IPS DF 6.9 (cell line): Measurements from ENCODE around the gene BSCL2.
"Not testable (repeated sequence)": the region's sequence is repeated elsewhere in the genome, so short reads cannot be mapped to it uniquely, and the experiment has no call there.

Experiments
- DNase-seq: peaks from one replicate; pipeline ENCODE4 v3.0.0-alpha.2; 2013; ENCODE audit warnings: low read depth, low spot score
- H3K27ac ChIP-seq: one replicate; pipeline ENCODE4 v1.5.1; 2013; ENCODE audit warnings: low read length, control low read depth
- H3K27me3 ChIP-seq: 2 replicates; pipeline ENCODE4 v1.6.1; 2013; ENCODE audit warnings: mild to moderate bottlenecking, low read length; ENCODE audit not compliant: control insufficient read depth, insufficient read depth
- H3K36me3 ChIP-seq: 2 replicates; pipeline ENCODE4 v1.6.1; 2013; ENCODE audit warnings: low read length; ENCODE audit not compliant: control insufficient read depth, insufficient read depth
- H3K4me1 ChIP-seq: 2 replicates; pipeline ENCODE4 v1.6.1; 2013; ENCODE audit warnings: low read length; ENCODE audit not compliant: control insufficient read depth, insufficient read depth
- H3K4me3 ChIP-seq: 2 replicates; pipeline ENCODE4 v1.5.1; 2013; ENCODE audit warnings: mild to moderate bottlenecking, low read length
- H3K9me3 ChIP-seq: 2 replicates; pipeline ENCODE4 v1.6.1; 2013; ENCODE audit warnings: low read length, inconsistent platforms; ENCODE audit not compliant: control insufficient read depth, insufficient read depth
- WGBS: extraction: QIAGEN DNeasy Blood & Tissue Kit; methylation state at CpG from one replicate; pipeline ENCODE4 v1.1.7; 2013; ENCODE audit warnings: mixed read lengths, missing lambda C conversion rate; ENCODE audit not compliant: insufficient read length, insufficient coverage; 5-methylcytosine and 5-hydroxymethylcytosine counted together

BSCL2 gene

GRCh38 chr11:62730076-62730475 lies 22.9 kb upstream of the BSCL2 start:
- H3K4me1 ChIP-seq, H3K9me3 ChIP-seq, H3K27me3 ChIP-seq, DNase-seq, H3K36me3 ChIP-seq, H3K4me3 ChIP-seq, H3K27ac ChIP-seq: not testable (repeated sequence)
- WGBS: no CpG with 5 or more reads among the region's 14 CpGs

DNA sequence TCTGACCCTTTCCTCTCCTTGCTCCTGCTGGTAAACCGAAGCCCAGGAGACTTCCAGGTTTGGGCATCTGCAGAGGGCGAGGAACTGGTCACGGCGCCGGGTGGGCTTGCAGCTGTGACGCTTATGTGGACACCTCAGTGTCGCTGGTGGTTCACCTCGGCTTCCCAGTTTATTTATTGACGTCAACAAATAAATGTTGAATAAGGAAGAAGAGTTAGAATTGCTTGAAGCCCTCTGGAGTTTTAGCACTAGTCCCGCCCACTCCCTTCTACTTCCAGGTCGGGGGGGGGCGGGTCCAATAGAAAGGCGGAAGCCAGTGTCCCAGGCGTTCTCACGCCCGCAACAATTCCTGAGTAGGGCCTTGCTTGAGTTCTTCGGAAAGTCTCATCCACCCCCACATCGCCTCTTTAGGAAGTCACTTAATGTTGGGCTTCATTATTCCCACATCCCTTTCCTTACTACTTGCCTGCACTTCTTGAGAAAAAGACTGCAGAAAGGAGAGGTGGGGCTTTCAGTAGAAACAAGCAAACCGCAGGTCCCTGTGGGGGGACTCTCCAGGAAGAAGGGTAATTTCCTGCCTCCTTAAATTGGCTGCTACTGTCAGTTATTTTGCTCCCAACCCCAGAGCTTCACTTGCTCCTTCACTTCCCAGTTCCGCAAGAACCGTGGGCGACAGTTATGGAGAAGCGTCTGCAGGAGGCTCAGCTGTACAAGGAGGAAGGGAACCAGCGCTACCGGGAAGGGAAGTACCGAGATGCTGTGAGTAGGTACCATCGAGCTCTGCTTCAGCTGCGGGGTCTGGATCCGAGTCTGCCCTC lies 21.2 kb upstream of the BSCL2 start, which contains the start of gene TTC9C:
TTC9C (plus strand) TSS at position 316 of the 818 bp plus-strand sequence; CDS start at position 679, 363 bp downstream.
- Histone ChIP-seq H3K4me3 (peak within 1 kb of the TSS; percentile 79), H3K27me3 (no peaks in the 10 kb centered on the region), H3K9me3 (no peaks in the 10 kb centered on the region), H3K4me1 (no peaks in the 10 kb centered on the region; the same call in 1 of the 2 replicates), H3K27ac (no peak within 1 kb of the TSS), H3K36me3 (peaks cover 2% of the 10 kb centered on the region; the same call in 1 of the 2 replicates)
- no CpG with 5 or more reads among the region's 29 CpGs for WGBS
- no peak for DNase-seq

GRCh38 chr11:62727872-62728170 lies 20.6 kb upstream of the BSCL2 start:
- Histone ChIP-seq H3K9me3 (no peaks in the 10 kb centered on the region), H3K36me3 (peaks cover 3% of the 10 kb centered on the region; the same call in 1 of the 2 replicates), H3K4me1 (no peaks in the 10 kb centered on the region; the same call in 1 of the 2 replicates), H3K27me3 (no peaks in the 10 kb centered on the region), H3K4me3 (peak overlapping the region; percentile 79; the same call in 1 of the 2 replicates), H3K27ac (no peak overlapping the region)
- DNase-seq: peak; percentile 92
- WGBS: no CpG with 5 or more reads among the region's 20 CpGs

- Histone ChIP-seq H3K36me3 (peaks cover 7% of the 10 kb centered on the region; the same call in 1 of the 2 replicates), H3K4me3 (peak within 1 kb of the TSS; percentile 79), H3K4me1 (no peaks in the 10 kb centered on the region; the same call in 1 of the 2 replicates), H3K27me3 (no peaks in the 10 kb centered on the region), H3K9me3 (no peaks in the 10 kb centered on the region), H3K27ac (no peak within 1 kb of the TSS)
- DNase-seq: peak; percentile 92
- WGBS: no CpG with 5 or more reads among the region's 72 CpGs
These were observed 20.1 kb upstream of the BSCL2 start, which contains the start of gene HNRNPUL2 for GRCh38 chr11:62727165-62727871. Gene HNRNPUL2 (minus strand): TSS chr11:62727457. CDS start chr11:62727156, 301 bp downstream.

DNA sequence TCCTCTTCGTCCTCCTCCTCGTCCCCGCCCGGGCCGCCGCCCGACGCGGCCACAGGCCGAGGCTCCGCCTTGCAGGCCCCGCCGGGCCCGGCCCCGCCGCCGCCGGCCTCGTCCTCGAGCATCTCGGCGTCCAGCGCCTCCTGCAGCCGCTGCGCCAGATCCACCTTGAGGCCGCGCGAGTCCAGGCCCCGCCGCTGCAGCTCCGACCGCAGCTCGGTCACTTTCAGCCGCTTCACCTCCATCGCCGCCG lies 19.6 kb upstream of the BSCL2 start:
- Histone ChIP-seq H3K4me3 (peak overlapping the region; percentile 46), H3K27me3 (no peaks in the 10 kb centered on the region), H3K36me3 (peaks cover 12% of the 10 kb centered on the region), H3K9me3 (no peaks in the 10 kb centered on the region), H3K27ac (no peak overlapping the region), H3K4me1 (no peaks in the 10 kb centered on the region; the same call in 1 of the 2 replicates)
- no peak for DNase-seq
- WGBS: no CpG with 5 or more reads among the region's 37 CpGs

DNA sequence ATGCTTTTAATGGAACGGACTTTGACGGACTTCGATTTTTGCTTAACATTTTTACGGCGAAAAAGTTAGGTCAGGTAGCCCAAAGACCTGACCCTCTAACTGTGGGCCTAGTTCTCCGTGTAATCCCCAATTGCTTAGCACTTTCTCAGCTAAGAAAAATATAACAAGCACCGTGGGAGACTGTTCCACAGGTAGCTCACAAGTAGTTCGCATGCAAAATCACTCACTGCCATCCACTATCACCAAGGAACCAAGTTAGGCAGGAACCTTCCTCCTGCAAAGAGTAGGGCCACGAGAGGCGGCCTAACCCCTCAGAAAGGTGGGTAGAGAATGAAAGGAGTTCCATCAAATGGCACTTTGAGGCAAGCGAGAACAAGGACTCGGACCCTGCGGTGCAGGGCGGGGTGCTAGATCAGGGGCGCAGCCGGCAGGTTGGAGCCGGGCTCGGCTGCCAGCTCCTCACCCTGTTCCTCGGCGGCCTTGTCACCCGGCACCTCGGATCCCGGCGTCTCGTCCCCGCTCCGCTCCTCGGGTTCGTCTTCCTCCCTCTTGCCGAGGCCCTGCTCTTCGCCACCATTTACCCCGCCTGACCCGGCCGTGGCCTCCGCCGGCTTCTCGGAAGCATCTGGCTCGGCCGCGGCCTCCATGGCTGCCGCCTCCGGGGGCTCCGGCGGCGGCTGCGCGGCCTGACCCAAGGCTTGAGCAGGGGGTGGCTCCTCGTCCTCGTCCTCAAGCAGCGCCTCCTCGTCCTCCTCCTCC lies 19.1 kb upstream of the BSCL2 start:
- Histone ChIP-seq H3K9me3 (no peaks in the 10 kb centered on the region), H3K4me3 (peak overlapping the region; percentile 46), H3K36me3 (peaks cover 13% of the 10 kb centered on the region), H3K27me3 (no peaks in the 10 kb centered on the region), H3K4me1 (no peaks in the 10 kb centered on the region; the same call in 1 of the 2 replicates), H3K27ac (no peak overlapping the region)
- no CpG with 5 or more reads among the region's 51 CpGs for WGBS
- no peak for DNase-seq

DNA sequence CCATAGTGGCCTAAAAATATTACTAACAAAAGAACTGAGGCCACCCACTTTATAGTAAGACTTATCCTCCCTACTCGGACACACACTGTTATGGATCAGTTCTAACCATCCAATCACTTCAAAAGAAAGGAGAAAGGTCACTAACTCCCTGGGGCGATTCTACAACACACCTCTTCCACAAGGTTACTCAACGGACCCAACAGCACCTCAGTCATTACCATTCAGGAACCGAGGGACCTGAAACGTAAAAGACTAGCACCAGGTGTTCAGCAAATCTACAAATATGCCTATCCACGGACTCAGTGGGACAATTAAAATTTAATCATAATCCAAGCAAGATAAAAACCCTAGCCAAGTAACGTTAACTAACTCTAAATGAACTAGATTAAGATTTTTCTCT lies 18.4 kb upstream of the BSCL2 start:
- DNase-seq: no peak
- Histone ChIP-seq H3K27me3 (no peaks in the 10 kb centered on the region), H3K9me3 (no peaks in the 10 kb centered on the region), H3K27ac (no peak overlapping the region), H3K36me3 (peaks cover 17% of the 10 kb centered on the region), H3K4me3 (peak overlapping the region; percentile 46; the same call in 1 of the 2 replicates), H3K4me1 (no peaks in the 10 kb centered on the region; the same call in 1 of the 2 replicates)
- WGBS: no CpG with 5 or more reads among the region's 7 CpGs

DNA sequence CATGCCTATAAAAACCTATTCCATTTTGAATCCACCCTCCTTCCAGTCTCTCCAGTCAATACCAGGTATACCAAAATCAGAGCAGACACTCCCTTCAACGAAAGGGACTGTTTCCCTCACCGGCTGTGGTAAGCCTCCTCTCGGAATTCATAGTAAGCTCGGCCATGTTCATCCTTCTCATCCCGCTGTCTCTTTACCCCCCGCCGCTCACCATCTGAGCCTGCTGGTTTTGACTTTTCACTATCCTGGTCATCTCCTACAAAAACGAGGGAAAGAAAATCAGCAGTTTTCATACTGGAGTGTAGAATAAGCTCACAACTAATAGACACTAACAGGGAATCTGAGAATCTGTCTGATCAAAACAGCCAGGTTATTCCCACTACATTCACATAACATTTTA lies 16.9 kb upstream of the BSCL2 start:
- DNase-seq: no peak
- H3K4me3 ChIP-seq: no peak overlapping the region
- no peaks in the 10 kb centered on the region for H3K27me3 ChIP-seq
- H3K27ac ChIP-seq: no peak overlapping the region
- H3K4me1 ChIP-seq: no peaks in the 10 kb centered on the region
- no CpG with 5 or more reads among the region's 8 CpGs for WGBS
- H3K9me3 ChIP-seq: no peaks in the 10 kb centered on the region
- H3K36me3 ChIP-seq: peaks cover 24% of the 10 kb centered on the region

GRCh38 chr11:62721994-62722393 lies 14.8 kb upstream of the BSCL2 start:
- no peak overlapping the region for H3K4me3 ChIP-seq
- H3K36me3 ChIP-seq: peaks cover 25% of the 10 kb centered on the region
- no CpG with 5 or more reads among the region's 7 CpGs for WGBS

GRCh38 chr11:62719302-62719978 lies 12.2 kb upstream of the BSCL2 start:
- no CpG with 5 or more reads among the region's 2 CpGs for WGBS
- Histone ChIP-seq H3K4me3 (no peak overlapping the region), H3K27ac (no peak overlapping the region), H3K9me3 (no peaks in the 10 kb centered on the region), H3K36me3 (peaks cover 34% of the 10 kb centered on the region), H3K27me3 (no peaks in the 10 kb centered on the region), H3K4me1 (no peaks in the 10 kb centered on the region)
- DNase-seq: no peak

More at GRCh38 chr11:62721994-62722393, 14.8 kb upstream of the BSCL2 start:
- H3K27me3 ChIP-seq: no peaks in the 10 kb centered on the region
- DNase-seq: no peak
- no peak overlapping the region for H3K27ac ChIP-seq
- no peaks in the 10 kb centered on the region for H3K9me3 ChIP-seq
- no peaks in the 10 kb centered on the region for H3K4me1 ChIP-seq
